ENCODE measurements around the gene ARHGEF7.

Gene ARHGEF7

GRCh38 chr13:111298214-111298975 is 183.3 kb downstream of the ARHGEF7 start:
- DNase-seq (ENCODE audit: low read depth in 2 of 2): no peak

- no peak for DNase-seq (ENCODE audit: low read depth in 2 of 2)
Measured at GRCh38 chr13:111302045-111302726, 187.1 kb downstream of the ARHGEF7 start.

- DNase-seq (ENCODE audit: low read depth in 2 of 2): no peak
Measured at GRCh38 chr13:111303559-111303958, 188.4 kb downstream of the ARHGEF7 start.

- no peak for DNase-seq (ENCODE audit: low read depth in 2 of 2)
Measured at GRCh38 chr13:111304041-111304544, 189.0 kb downstream of the ARHGEF7 start.

- no peak for DNase-seq (ENCODE audit: low read depth in 2 of 2)
Measured at GRCh38 chr13:111304603-111305289, 189.6 kb downstream of the ARHGEF7 start.

- DNase-seq (ENCODE audit: low read depth in 2 of 2): no peak
Measured at GRCh38 chr13:111312944-111313590, 198.0 kb downstream of the ARHGEF7 start.

GRCh38 chr13:111313911-111314425 is 198.9 kb downstream of the ARHGEF7 start:
- DNase-seq (ENCODE audit: low read depth in 2 of 2): no peak

GRCh38 chr13:111314852-111315251 is 199.7 kb downstream of the ARHGEF7 start:
- no peak for DNase-seq (ENCODE audit: low read depth in 2 of 2)

- no peak for DNase-seq (ENCODE audit: low read depth in 2 of 2)
Measured at GRCh38 chr13:111315347-111315995, 200.4 kb downstream of the ARHGEF7 start.

- DNase-seq (ENCODE audit: low read depth in 2 of 2): no peak
Measured at GRCh38 chr13:111316161-111316730, 201.1 kb downstream of the ARHGEF7 start.

- DNase-seq (ENCODE audit: low read depth in 2 of 2): no peak
Measured at GRCh38 chr13:111317042-111317550, 202.0 kb downstream of the ARHGEF7 start.

- DNase-seq (ENCODE audit: low read depth in 2 of 2): no peak
Measured at GRCh38 chr13:111317571-111318345, 202.6 kb downstream of the ARHGEF7 start.

- no peak for DNase-seq (ENCODE audit: low read depth in 2 of 2)
Measured at GRCh38 chr13:111318386-111318785, 203.3 kb downstream of the ARHGEF7 start.

GRCh38 chr13:111319521-111319920 is 204.4 kb downstream of the ARHGEF7 start:
- DNase-seq (ENCODE audit: low read depth in 2 of 2): no peak

GRCh38 chr13:111319998-111320911 is 205.1 kb downstream of the ARHGEF7 start, which contains the start of gene TEX29:
Gene TEX29 (plus strand): TSS chr13:111320642. CDS start chr13:111320891, 249 bp downstream.
- DNase-seq (ENCODE audit: low read depth in 2 of 2): no peak

- DNase-seq (ENCODE audit: low read depth in 2 of 2): no peak
Measured at GRCh38 chr13:111322001-111322915, 207.1 kb downstream of the ARHGEF7 start.

- DNase-seq (ENCODE audit: low read depth in 2 of 2): no peak
Measured at GRCh38 chr13:111322916-111323331, 207.8 kb downstream of the ARHGEF7 start.

Data from stimulated activated CD4-positive, alpha-beta T cell treated with anti-CD3 and anti-CD28 coated beads, Interleukin-4, amount 100 ng/mL, for 48 hours (primary cell).